AG04450 (cell line): ENCODE results near the gene MED13. TPM values are rescaled to one million over a fixed set of nuclear protein-coding genes. Genes with fewer than 3 reads are reported as not detected.

ENCODE experiments used
- CTCF ChIA-PET: fragments of 300-600, 350-600 bp; formaldehyde crosslinking; extraction: SDS; loops from one replicate; lab custom pipeline; 2022; ENCODE audit warnings: antibody characterized with exemption, inconsistent platforms; lab: Charles Lee
- POLR2A ChIA-PET: fragments of 350-600 bp; formaldehyde crosslinking; extraction: SDS; loops from one replicate; lab custom pipeline; 2021; ENCODE audit warnings: antibody characterized with exemption, inconsistent platforms; lab: Yijun Ruan, JAX
- DNase-seq: peaks from one replicate; pipeline ENCODE4 v3.0.0-alpha.2; 2011; ENCODE audit warnings: low read depth, low spot score
- H3K27ac ChIP-seq: one replicate; pipeline ENCODE4 v1.5.1; 2012; ENCODE audit warnings: low read depth, low read length, control low read depth
- H3K27me3 ChIP-seq: one replicate; pipeline ENCODE4 v1.6.0; 2012; ENCODE audit warnings: low read length; ENCODE audit not compliant: control insufficient read depth, insufficient read depth
- H3K4me3 ChIP-seq: 2 replicates; pipeline ENCODE4 v1.5.1; 2011; ENCODE audit warnings: mild to moderate bottlenecking, low read depth, low read length, control low read depth
- H3K9me3 ChIP-seq: 2 replicates; pipeline ENCODE4 v1.5.1; 2012; ENCODE audit warnings: low read length; ENCODE audit not compliant: control insufficient read depth, insufficient read depth
- CTCF ChIP-seq: IDR thresholded peaks from 2 replicates; pipeline ENCODE4 v1.5.1; 2011; ENCODE audit warnings: low read depth, low read length, control low read depth, inconsistent platforms
- polyA plus RNA-seq: library from polyadenylated mRNA; depleted of rRNA; stranded (reverse); fragments of >200 nt; gene quantifications from 2 replicates; pipeline ENCODE4 v1.2.3, GENCODE V29; 2011

The MED13 gene
- polyA plus RNA-seq, 1 experiment = 35.2 TPM

GRCh38 chr17:62094175-62094574 is 29.1 kb upstream of the MED13 start:
- Histone ChIP-seq H3K27me3 (peaks cover 4% of the 10 kb centered on the region), H3K9me3 (no peaks in the 10 kb centered on the region), H3K4me3 (no peak overlapping the region), H3K27ac (no peak overlapping the region)
- TF ChIP-seq CTCF = no peak
- DNase-seq = no peak
- ChIA-PET POLR2A (no interaction called here), CTCF (interaction anchor here (1.3 kb wide), 1 partner anchor 29 kb away, joined by 3 read pairs; no protein-coding TSS in a partner anchor)

GRCh38 chr17:62093188-62094155 is 28.4 kb upstream of the MED13 start:
- ChIA-PET CTCF (interaction anchor here (1.3 kb wide), 1 partner anchor 28 kb away, joined by 3 read pairs; no protein-coding TSS in a partner anchor), POLR2A (interaction anchor here (1.0 kb wide), 1 partner anchor 18 kb away, joined by 4 read pairs; no protein-coding TSS in a partner anchor)
- Histone ChIP-seq H3K27ac (no peak overlapping the region), H3K4me3 (no peak overlapping the region), H3K9me3 (no peaks in the 10 kb centered on the region), H3K27me3 (no peaks in the 10 kb centered on the region)
- DNase-seq = peak; percentile 47
- no peak for TF ChIP-seq CTCF

- POLR2A ChIA-PET = interaction anchor here (1.0 kb wide), 1 partner anchor 17 kb away, joined by 4 read pairs; no protein-coding TSS in a partner anchor
- Histone ChIP-seq H3K4me3 (no peak overlapping the region), H3K27ac (no peak overlapping the region), H3K9me3 (no peaks in the 10 kb centered on the region), H3K27me3 (no peaks in the 10 kb centered on the region)
- no peak for TF ChIP-seq CTCF
- DNase-seq = no peak
- CTCF ChIA-PET = interaction anchor here (0.7 kb wide), 1 partner anchor 20 kb away, joined by 3 read pairs; no protein-coding TSS in a partner anchor
Observed at GRCh38 chr17:62092784-62093183, 27.7 kb upstream of the MED13 start.

GRCh38 chr17:62091804-62092203 is 26.7 kb upstream of the MED13 start:
- no peaks in the 10 kb centered on the region for H3K27me3 ChIP-seq
- TF ChIP-seq CTCF = no peak
- POLR2A ChIA-PET = no interaction called here
- CTCF ChIA-PET = no interaction called here
- H3K9me3 ChIP-seq = no peaks in the 10 kb centered on the region
- no peak overlapping the region for H3K4me3 ChIP-seq
- no peak overlapping the region for H3K27ac ChIP-seq
- no peak for DNase-seq

- ChIA-PET CTCF (no interaction called here), POLR2A (no interaction called here)
- no peak for TF ChIP-seq CTCF
- Histone ChIP-seq H3K9me3 (no peaks in the 10 kb centered on the region), H3K4me3 (no peak overlapping the region), H3K27ac (no peak overlapping the region), H3K27me3 (no peaks in the 10 kb centered on the region)
- no peak for DNase-seq
Observed at GRCh38 chr17:62090868-62091267, 25.8 kb upstream of the MED13 start.
